ENCODE data around the gene CPNE5.

DNA sequence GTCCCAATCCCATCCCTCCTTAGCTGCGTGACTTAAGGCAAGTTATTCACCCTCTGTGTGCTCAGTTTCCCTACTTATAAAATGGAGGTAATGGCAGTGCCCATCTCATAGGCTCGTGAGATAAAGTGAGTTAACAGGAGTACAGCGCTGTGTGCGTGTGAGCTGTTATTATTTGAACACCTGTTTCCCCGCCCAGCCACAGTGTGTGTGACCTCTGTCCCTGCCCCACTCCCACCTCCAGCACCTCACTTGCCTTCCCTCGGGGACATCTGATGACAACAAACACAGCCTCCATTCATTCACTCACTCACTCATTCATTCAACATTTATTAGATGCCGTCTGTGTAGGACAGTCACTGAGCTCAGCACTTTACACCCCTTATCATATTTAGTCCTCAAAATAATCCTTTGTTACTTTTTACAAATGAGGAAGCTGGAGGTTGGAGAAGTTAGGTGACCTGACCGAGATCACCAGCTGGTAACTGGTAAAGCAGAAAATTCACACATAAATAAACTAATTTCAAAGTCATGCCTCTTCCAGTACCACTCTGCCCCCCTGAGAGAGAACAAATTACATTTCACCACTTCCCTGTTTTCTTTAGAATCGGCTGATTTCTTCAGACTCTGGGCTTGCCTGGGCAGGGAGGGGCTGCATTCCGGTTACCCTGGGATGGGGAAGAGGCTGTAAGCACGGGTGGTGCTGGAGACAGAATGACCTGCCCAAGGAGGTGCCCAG, 58.6 kb downstream of the CPNE5 start:
- TF ChIP-seq, protein P1, sequence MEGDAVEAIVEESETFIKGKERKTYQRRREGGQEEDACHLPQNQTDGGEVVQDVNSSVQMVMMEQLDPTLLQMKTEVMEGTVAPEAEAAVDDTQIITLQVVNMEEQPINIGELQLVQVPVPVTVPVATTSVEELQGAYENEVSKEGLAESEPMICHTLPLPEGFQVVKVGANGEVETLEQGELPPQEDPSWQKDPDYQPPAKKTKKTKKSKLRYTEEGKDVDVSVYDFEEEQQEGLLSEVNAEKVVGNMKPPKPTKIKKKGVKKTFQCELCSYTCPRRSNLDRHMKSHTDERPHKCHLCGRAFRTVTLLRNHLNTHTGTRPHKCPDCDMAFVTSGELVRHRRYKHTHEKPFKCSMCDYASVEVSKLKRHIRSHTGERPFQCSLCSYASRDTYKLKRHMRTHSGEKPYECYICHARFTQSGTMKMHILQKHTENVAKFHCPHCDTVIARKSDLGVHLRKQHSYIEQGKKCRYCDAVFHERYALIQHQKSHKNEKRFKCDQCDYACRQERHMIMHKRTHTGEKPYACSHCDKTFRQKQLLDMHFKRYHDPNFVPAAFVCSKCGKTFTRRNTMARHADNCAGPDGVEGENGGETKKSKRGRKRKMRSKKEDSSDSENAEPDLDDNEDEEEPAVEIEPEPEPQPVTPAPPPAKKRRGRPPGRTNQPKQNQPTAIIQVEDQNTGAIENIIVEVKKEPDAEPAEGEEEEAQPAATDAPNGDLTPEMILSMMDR (IDR thresholded peaks at IDR 0.05) = no peak
- TF ChIP-seq EZH2phosphoT487 (IDR thresholded peaks at IDR 0.05) = no peak
- no peak for TF ChIP-seq EZH2 (IDR thresholded peaks at IDR 0.05)
